ENCODE data around the gene CSF1R.
A peak's percentile ranks its signal among the peaks of the same experiment; 100 is the strongest.

CSF1R gene

DNA sequence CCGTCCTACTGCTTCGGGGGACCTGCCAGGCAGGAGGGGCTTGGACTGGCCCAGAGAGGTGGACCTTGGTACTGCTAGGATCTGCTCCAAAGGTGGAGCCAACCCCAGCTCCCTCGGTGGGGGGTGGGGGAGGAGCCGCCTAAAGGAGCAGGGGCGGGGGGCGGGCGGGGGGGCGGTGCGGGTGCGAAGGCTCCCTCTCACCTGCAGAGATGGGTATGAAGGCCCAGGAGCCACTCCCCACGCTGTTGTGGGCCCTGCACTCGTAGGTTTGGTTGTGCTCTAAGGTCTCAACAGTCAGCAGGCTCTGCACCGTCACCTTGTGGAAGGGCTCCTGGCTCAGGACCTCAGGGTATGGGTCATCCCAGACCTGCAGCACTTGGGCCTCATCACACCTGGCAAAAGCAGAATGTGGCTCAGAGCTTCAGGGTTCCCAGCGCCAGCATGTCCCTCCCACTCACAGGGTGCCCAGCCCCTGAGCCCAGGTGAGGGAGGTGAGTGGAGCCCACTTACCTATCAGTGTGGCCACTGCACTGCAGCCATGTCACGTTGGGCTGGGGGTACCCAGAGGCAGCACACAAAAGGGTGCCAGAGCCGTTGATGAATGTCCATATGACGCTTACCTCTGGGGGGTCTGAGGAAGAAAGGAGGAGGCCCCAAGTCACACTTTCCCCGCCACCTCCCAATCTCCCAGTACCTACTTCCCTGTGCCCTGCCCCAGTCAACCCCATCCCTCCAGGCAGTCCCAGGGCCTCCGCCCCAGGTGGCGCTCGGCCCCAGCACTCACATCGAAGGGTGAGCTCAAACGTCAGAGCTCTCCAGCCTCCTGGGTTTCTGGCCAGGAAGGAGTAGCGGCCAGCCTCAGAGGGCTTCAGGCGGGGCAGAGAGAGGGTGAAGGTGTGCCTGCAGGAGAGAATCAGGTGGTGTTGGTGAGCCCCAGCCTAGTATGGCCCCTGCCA is 16.4 kb downstream of the CSF1R start:
- no peak for DNase-seq (ENCODE audit: low spot score)

DNA sequence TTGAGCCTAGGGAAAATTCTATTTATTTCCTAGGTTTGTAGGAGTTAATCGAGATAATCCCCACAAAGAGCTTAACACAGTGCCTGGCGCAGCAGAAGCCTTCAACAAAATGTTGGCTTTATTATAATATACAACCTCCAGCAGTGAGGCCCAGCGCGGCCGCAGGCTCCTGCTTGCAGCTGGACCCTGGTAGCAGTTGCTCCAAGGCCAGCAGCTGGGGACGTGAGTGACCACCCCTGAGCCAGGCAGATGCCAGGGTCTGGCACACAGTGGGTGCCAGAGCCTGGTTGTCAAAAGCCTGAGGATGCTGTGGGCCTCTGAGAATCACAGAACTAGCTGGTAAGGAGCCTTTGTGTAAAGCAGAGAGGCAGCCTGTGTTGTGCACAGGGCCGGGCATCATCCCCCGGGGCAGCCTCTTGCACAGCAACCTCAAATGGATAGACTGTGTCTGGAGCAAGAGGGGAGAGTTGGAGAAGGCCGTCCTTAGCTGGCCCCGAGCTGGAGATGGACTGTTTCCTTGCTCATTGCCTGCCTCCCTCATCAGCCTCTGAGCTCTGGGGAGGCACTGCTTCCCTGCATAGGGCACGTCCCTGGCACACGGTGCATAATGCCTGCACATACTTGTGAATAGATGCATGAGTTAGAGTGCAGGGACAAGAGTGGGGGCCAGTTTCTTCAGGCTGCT is 17.3 kb downstream of the CSF1R start:
- DNase-seq (ENCODE audit: low spot score): no peak

DNA sequence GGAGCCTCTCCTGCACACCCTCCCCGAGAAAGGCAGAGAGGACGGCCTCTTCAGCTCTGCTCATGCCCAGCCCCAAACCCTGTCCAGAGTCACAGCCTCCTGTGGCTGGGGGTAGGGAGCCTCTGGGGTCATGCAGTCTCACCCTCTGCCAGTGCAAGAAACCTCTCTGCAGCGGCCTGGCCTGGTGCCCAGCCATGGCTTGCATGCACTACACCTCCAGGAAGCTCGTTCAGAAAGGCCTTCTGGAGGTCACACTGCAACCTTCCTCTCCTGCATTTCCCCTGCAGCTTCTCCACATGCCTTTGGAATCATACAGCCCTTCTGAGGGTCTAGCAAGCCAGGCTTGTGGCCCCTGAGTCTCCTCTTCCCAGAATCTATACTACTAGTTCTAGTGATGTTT is 17.9 kb downstream of the CSF1R start:
- DNase-seq (ENCODE audit: low spot score): no peak

DNA sequence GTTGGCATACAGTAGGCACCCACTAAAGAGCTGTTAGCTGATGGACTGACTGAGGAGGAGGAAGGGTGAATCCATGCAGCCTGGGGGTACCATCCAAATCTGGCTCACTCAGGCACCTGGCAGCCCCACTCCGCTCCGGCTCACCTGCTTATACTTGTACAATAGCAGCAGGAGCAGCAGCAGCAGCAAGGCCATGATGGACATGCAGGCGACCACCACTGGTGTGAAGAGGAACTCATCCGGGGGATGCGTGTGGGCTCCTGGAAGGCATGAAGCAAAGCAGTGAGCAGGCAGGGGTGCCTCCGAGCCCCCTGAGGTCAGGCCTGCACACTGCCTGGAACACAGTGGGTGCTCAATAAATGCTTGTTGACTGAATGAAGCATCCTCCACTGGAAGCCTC is 18.3 kb downstream of the CSF1R start:
- DNase-seq (ENCODE audit: low spot score): no peak

DNA sequence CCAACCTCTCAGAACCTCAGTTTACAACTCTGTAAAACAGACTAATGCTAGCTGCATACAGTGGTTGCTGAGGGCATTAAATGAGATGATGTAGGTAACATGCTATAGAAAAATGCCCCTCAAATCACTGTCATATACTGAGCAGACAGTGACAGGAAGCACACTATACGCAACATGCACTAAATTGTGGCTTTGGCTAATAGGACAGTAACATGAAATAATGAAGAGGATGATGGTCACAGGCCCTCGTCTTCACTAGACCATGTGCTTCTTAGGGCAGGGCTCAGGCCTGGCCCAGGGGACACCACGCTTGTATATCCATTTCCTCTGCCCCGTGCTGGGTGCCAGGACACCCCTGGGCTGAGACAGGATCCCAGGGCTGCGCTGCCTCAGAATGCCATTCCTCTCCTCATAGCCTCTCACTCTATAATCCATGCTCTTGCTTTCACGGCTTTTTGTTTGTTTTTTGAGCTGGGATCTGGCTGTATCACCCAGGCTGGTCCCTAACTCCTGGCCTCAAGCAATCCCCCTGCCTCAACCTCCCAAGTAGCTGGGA is 18.9 kb downstream of the CSF1R start:
- DNase-seq (ENCODE audit: low spot score): no peak

DNA sequence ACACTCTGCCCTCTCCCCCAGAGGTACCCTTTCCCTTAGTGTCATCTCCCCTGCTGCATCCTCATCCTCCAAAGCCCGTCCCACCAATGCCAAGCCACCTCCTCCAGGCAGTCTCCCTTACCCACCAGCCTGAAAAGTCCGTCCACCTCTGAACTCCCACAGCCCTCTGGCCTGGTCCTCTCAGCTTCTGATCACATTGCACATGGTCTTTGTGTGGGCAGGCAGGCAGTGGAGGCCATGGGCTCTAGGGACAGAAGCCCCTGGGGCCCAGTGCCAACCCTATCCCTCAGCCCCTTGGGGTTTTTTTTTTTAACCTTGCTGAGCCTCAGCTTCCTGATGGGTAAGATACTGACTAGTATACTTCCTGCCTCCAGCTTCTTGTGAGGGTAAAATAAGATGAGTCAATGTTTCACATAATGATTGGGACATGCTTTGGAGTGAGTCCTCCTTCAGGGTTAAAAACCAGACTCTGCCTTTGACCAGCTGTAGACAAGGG is 19.4 kb downstream of the CSF1R start:
- no peak for DNase-seq (ENCODE audit: low spot score)

DNA sequence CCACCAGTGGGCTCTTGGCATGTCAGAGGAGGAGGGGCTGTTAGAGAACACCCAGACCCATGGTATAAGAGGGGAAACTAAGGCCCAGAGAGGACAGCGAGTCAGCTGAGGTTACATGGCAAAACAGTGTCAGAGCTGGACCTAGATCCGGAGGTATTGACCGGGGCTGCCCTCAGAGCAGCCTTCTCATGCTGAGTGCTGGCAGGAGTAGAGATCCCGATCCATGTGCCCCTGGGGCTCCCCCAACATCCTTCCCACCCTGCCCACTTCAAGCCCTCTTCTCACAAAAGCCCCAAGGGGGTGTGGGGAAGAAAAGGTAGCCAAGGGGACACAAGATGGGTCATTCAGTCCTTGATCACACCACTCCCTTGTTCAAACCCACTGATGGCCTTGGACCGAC is 19.9 kb downstream of the CSF1R start:
- no peak for DNase-seq (ENCODE audit: low spot score)

DNA sequence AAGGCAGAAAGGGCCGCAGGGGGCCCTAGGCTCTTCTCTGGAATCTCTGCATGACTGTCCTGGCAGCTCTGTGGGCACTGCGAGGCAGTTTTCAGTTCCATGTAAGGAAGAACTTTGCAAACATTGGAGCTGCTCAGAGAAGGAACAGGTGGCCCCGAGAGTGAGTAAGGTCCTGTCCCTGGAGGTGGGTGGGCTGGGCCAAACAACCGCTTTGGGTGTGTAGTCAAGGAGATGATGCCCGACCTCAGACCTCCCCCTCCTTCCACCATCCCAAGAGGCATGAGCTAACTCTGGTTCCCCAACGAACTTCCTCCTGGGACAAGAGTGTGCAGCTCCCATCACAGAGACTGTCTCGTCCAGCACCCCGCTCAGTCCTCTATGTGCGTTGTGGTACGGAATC is 20.5 kb downstream of the CSF1R start:
- no peak for DNase-seq (ENCODE audit: low spot score)

DNA sequence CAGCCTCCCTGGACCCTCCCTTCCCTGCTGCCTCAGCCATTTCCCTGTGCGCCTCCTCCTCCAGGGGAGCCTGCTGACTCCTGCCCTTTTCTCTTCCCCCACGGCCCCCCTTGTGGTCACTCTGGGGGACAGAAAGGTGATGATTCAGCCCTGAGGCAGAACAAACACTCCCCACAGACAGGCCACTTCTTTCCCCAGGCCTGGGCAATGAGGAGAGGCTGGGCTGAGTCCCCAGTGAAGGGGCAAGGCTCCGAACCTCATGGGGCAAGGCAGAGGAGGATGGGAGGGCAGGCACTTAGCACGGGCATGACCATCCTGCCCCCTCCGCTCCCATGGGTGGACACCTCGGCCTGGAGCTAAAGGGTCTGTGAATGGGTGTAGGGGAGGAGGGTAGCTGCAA is 21.0 kb downstream of the CSF1R start:
- DNase-seq (ENCODE audit: low spot score): no peak

DNA sequence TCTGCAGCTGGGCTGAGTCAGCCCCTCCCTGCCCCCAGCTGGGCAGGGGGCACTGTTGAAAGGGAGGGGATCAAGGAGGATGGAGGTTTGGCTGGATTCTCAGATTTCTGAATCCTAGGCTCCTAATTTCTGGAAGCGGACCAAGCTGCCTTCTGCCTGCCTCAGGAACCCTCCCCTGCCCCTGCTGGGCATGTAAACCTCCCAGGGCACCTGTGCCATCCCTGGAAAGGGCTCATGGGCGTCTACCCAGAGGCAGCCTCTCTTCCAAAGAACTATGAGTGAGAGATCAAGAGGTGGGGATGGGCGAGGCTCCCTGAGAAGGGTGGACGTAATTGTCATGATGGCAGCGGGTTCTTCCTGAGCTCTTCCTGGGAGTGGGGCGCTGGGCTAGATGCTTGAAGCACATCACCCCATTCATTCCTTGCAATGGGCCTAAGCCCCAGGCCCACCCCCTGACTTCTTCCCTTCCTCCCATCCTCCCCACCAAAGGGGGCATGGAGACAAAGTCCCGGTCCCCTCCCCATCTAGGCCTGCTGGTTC is 21.6 kb downstream of the CSF1R start:
- DNase-seq (ENCODE audit: low spot score): no peak

DNA sequence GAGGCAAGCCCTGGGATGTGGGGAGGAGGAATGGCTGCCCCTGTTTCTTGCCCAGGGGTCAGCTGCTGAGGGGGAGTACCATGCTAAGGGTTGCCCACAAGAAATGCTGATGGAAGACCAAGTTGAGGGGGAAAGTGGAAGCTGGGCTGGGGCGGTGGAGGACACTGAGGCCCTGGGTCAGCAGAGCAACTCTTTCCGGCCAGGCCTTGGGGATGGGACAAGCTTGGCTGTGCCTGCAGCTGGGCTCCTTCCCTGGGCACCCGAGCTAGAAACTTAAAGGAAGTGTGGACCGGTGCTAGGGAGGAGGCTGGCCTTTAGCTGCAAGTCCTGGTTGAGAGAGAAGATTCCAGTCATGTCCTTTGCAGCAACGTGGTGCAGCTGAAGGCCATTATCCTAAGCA is 22.7 kb downstream of the CSF1R start:
- DNase-seq (ENCODE audit: low spot score): no peak

DNA sequence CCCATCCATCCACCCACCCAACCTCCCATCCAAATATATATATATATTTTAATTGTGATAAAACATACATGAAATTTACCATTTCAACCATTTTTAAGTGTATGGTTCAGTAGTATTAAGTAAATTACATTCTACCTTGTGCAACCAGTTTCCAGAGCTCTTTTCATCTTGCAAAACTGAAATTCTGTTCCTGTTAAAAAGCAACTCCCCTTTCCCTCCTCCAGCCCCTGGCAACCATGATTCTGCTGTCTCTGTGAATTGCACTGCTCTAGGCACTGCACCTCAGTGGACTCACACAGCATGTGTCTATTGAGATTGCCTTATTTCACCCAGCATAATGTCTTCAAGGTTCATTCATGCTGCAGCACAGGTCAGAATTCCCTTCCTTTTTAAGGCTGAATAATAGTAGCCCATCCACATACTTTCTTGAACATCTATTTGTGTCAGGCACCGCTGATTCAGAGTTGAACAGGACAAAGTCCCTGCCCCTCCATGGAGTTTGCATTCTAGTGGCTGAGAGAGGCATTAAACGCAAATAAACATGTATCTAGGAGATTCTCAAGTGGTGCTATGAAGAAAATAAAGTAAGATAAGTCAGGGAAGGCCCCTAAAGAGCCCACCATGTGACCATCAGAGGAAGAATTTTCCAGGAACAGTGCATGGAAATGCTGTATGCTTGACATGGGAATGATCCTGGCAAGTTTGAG is 24.0 kb downstream of the CSF1R start:
- DNase-seq (ENCODE audit: low spot score): no peak

DNA sequence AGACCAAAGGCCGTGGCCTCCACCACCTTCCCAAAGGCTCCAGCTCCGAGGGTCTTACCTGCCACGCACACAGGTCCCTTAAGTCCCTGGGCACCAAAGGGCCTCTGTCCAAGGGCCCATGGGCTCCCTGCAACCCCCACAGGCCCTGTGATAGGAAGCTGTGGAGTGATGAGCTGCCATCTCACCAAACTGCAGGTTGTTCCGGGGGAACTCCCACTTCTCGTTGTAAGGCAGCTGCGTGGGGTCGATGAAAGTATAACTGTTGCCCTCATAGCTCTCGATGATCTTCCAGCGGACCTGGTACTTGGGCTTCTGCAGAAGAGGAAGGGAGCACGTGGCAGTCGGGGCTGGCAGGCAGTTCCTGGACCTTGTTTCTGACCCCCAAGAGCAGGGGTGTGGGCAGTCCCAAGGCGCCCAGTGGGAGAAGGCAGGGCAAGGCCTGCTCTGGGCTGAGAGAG is 24.8 kb downstream of the CSF1R start:
- no peak for DNase-seq (ENCODE audit: low spot score)

DNA sequence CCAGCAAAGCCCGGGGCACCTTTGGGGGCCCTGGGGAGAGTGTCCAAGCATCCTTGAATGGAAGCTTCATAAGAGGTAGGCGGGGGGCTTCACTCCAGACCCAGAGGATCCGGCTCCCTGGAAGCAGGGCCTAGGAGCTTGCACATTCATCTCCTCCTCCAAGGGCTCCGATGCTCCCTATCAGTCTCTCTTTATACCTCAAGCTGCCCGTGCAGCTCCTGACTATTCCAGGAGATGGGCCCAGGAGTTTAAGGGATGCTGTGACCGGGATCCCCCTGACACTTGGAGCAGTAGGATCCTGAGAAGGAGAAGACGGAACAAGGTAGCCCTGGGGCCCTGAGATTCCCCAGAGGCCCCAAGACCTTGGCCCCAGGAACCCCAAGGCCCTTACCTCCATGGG is 25.9 kb downstream of the CSF1R start:
- DNase-seq (ENCODE audit: low spot score): no peak

DNA sequence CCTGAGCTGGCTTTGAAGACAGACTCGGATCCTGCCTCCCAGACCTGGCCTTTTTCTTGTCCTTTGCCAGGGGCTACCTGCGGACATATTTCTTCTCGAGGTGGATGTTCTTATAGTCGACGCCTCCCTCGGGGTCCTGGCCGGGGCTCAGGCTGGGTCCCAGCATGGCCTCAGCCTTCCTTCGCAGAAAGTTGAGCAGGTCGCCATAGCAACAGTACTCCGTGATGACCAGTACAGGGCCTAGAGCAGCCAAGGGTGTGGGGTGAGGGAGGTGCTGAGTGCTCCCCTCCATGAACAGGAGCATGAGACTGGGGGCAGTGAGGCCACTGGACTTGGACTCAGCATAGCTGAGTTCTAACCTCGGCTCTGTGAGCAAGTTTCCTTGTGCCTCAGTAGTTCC is 26.7 kb downstream of the CSF1R start:
- no peak for DNase-seq (ENCODE audit: low spot score)

DNA sequence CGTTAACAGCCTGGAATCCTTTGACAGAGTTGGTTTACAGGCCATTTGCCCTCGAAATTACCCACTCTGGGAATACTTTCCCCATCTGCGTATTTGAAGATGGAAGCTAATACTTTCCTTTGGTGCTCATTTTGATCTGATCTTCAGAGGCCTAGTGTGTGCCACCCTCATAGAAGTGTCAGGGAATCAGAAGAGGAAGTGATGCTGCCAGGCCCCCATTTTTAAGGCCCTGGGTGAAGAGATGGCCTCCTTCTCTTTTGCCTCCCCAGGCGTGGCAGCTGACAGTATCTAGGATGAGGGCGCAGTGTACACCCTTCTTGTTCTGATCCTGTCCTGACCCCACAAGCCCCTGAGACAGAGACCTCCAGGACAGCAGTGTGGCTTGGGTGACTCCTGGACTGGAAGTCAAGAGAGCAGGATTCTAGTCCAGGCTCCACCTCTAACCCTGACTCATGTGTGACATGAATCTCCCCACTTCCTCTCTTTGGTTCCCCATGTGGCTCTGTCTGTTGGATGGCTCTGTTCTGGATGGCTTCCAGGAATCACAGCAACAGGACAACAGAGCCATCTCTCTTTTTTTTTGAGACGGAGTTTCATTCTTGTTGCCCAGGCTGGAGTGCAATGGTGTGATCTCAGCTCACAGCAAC is 27.8 kb downstream of the CSF1R start:
- no peak for DNase-seq (ENCODE audit: low spot score)

DNA sequence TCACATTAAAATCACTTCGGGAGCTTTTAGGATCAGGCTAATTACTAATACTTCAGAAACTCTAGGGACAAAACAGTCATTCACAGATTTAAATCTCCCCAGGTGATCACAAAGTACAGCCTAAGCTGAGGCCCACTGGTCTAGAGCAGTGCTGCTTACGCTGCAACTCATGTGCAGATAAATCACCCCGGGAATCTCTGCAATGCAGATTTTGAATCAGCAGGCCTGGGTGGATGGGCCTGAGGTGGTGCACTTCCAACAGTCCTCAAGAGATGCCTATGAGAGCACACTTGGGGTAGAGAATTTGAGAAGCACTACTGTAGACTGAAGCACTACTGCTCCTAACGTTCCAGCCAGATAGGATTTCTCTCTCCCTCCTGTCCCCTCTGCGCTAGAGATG is 28.4 kb downstream of the CSF1R start:
- DNase-seq (ENCODE audit: low spot score): peak; percentile 55

DNA sequence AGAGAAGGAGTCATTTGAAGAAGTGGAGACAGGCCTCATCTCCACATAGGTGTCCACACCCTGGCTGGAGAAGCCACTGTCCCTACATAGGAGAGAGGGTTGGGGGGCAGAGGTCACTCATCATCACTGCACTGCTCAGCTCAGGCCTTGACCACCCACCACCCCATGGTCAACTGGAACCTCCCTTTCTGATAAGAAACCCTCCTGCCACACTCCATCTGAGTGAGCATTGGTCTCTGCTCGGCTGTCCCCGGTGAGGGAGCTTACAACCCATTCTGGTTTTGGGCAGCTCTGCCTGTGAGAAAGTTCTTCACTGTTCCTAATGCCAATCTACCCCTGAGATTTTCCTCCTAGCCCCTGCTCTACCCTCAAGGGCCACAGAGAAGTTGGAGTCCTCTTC is 28.8 kb downstream of the CSF1R start:
- no peak for DNase-seq (ENCODE audit: low spot score)

DNA sequence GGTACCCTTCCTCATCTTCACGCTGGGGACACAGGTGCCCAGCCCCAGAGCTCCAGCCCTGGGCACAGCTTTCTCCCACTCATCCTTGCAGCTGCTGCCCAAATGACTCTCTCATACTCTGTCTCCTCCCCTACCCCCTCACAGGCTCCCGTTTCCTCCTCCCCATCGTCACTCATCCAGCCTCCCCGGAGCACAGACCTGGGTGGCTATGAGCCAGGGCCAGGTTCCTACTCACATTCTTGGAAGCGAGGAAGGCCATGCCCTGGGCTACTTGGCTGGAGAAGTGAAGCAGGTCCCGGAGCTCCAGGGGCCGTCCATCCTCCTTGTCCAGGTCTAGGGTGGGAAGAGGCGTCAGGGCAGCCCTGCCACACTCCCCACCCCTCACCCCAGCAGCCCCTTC is 29.3 kb downstream of the CSF1R start:
- DNase-seq (ENCODE audit: low spot score): no peak

DNA sequence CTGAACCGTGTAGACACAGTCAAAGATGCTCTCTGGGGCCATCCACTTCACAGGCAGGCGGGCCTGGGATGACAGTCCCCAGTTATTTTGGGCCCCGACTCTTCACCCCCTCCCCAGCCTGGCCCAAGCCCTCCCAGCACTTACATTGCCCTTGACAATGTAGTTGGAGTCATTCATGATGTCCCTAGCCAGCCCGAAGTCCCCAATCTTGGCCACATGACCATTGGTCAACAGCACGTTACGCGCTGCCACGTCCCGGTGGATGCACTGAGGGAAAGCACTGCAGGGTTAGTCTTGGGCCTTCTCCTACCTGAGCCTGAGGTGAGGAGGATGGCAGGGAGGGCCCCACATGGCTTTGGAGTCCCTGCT is 30.3 kb downstream of the CSF1R start:
- no peak for DNase-seq (ENCODE audit: low spot score)

DNA sequence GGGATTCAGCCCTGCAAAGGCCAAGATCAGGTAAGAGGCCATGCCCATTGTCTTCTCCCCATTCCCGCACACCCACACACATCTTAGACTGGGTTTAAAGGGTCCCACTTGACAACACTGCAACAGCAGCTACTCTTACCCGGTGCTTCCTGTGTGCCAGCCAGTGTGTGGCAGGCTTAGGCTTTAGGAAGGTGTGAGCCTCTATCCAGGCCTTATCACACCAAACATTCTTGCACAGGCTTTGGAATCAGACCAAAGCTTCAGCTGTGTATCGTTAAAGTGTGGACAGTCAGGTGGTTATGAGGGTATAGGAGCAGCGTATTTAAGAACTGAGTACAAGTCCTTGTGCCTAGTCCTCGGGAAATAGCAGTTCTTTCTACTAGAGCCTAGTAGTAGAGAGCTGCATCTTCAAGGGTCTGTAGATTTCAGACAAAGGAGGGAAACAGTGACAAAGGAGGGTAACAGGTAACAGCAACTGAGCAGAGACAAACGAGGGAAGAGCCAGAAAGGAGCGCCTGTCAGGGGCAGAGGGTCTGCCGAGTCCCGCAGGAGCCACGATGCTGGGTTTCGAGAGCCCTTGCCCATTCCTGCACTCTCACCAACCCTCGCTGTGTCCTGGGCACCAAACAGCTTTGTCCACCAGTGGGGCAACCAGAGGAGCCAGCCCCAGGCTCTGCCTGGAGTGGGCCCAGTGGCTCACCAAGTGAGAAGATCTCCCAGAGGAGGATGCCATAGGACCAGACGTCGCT is 30.9 kb downstream of the CSF1R start:
- DNase-seq (ENCODE audit: low spot score): no peak

All from iPS-NIHi11 (cell line).